HG03025 (cell line): Measurements from ENCODE around the gene PTPRJ.

Experiments used
- ATAC-seq: cut with Tn5 transposase; IDR thresholded peaks from one replicate; pipeline ENCODE4 v1.9.1; 2021; ENCODE audit warnings: mild to moderate bottlenecking, moderate library complexity; ENCODE audit not compliant: unreplicated experiment, low FRiP score

PTPRJ gene

DNA sequence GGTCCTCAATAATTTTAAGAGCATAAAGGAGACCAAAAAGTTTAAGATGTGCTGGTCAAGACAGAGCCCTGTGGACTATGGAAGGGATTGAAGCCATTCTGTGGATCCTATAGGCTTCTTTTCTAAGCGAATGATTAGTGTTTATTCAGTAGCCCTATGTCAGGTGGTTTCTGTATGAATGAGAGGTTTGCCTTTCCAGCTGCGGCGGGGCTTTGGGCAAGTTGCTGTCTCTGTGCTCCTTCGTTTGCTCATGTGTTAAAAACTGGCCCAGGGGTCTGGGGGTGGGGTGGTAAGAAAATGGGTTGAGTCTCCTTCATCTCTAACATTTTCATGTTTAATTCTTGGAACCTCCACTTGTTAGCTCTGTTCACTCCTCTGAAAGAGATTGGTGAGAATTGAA, 105.3 kb downstream of the PTPRJ start:
- ATAC-seq = no peak

DNA sequence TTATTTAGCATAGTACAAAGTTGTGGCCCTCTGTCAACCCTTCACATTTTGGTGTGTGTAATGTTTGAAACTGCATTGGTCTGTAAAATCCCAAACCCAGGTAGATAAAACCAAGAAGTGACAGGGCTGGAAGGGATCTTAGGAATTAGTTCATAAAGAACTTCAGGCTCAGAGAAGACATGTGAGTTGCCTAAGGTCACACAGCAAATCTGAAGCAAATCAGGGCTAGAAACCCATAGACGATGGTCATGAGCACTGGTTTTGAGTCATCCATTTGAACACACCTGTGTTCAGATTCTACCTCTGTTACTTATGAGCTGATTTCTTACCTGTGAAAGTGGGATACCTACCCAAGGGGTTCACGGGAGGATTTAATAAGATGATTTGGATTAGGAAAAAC, 107.1 kb downstream of the PTPRJ start:
- ATAC-seq = no peak

DNA sequence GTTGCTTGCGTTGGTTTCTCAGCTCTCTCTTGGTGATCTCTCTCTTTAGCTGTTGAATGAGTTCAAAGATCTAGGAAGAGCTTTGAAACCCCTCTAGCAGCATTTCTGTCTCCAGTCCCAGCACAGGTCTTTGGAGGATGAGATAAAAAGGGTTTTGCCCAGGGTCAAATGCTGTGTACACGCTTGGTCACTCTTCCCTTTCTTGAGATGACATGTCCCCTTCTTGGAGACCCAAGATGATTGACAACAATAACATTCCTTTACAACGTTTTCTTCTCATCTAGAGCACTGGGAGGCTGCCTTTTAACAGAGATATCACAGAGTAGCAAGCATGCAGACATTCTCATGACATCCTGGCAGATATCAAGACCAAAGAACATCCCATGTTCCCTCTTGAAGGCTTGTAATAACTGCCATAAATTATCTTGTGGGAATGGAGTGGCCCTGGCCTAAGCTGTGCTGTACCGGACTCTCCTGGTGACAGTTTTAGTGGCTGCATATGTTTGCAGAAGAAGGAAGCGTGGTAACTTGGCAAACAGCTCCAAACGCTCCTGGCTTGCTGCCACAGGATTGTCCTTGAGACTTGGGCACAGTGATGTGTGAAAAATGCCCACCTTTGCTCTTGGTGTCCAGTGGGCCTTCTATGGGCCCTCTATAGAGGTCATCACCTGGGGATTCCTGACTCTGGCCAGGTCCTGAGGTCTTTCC, 107.8 kb downstream of the PTPRJ start:
- ATAC-seq = no peak

- ATAC-seq = no peak
These were observed 108.3 kb downstream of the PTPRJ start for GRCh38 chr11:48088682-48089050.

DNA sequence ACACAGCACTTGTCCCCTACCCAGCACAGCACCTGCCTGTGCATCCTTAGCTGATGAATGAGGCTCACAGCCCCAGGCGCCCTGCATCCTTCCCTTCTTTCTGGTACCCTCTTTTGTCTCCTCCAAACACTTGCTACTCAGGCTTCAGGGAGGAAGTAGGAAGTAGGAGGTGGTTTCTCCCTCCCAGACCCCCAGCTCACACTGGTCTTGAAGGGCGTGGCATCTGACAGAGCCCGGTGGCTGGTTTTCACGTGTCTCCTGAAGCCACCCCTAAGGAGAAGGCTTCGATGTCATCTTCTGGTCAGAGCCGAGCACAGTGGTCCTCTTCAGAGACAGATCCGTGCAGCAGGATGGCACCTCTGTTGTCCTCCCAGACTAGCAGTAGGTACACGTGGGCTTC, 109.8 kb downstream of the PTPRJ start:
- no peak for ATAC-seq

GRCh38 chr11:48091426-48092102, 111.2 kb downstream of the PTPRJ start:
- ATAC-seq = no peak

- no peak for ATAC-seq
These were observed 113.0 kb downstream of the PTPRJ start for GRCh38 chr11:48093323-48093722.

DNA sequence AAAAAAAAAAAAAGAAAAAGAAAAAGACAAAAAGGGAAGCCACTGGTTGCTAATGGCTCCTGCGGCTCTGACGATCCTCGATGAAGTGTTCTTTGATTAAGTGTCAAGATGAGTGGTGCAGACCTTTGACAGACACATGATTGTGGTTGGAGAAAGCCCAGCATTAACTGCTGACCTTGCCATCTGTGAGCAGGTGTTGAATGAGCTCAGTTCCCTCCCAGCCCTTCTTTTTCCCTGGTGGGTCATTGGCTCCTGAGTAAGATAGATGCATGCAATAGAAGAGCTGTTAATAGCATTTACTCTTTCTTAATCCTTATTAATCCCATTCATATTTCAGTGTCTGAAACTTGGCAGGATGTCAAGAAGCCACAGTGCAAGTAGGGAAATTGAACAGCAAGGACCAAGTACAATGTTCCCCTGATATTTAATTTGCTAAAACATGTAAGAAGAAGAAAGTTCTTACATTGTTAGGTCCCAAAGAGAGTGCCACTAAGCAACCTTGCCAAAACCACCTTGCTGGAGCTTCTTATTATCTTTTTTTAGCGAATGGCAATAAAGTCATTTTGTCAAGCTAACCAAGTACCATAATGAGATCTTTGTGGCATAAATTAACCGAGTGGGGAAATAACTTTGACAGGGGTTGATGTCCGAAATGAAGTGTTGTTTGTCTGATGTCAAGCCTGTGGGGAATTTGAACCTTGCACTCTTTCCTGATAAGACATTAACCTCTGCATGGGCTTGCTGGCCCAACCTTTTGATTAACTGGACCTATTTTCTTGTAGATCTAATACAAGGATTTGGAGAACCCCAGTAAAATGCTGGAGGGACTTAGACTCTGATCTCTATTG, 113.7 kb downstream of the PTPRJ start:
- ATAC-seq = no peak

GRCh38 chr11:48094643-48095339, 114.4 kb downstream of the PTPRJ start:
- ATAC-seq = no peak

DNA sequence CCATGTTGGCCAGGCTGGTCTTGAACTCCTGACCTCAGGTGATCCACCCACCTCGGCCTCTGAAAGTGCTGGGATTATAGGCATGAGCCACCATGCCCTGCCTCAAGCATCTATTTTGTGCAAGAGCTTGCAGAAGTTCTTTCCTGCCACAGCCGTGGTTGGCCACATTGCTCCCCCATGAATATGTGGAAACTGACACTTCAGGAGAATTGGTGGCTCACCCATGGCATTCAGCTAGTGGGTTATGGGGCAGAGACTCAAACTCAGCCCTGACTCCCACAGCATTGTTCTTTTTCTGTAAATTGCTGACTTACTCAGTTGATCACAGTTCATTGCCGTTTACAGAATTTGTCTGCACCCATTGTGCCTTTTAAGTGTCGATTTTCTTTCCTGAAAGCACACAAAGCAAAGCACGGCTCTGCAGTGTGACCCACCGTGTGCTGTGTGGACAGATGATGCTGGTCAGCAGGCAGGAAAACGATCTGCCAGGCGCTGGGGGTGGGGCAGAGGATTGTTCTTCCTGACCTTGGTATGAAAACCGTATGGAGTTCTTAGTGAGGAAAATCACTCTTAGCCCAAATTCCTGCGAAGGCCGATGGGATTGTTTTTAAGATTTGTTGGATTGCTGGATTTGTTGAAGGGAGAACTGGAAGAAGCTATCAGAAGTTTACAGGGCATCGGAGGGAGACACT, 115.6 kb downstream of the PTPRJ start:
- ATAC-seq = no peak

DNA sequence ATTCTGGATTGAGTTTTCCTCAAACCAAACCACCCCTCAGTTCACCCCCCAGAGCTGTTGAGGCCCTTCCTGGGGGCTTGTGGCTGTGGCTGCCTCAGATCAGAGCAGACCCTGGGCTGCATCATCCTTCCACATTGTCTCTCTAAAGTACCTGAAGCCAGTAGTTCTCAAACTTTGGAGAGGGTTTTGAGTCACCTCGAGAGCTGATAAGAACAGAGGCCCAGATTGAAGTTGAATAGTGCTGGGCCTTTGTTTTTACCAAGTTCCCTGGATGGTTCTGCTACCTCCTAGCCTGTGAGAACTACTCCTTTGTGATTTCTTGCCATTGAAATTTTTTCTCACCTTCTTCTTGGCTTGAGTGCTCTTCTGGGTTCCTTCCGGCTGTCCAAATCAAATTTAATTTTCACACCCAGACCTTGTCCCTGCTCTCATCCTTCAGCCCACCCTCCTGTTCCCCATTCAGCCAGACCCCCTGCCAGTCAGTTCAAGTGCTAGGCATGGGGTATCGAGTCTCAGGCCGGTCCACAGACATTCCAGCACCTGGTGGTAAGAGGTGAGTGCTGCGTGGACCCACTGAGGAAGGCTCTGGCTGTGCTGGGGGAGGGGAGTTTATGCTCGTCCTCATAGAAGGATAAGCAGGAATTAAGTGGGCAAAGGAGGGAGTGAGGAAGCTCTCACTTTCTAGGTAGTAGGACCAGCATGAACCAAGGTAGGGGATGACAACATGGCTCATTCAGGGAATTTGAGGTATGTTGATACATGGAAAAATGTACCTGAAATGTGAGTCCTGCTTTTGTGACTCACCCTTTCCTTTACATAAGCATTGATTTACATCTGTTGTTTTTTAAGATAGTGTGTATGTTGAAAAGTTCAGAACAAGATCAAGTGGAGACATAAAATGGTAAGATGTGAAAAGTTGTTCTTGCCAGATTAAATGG, 116.5 kb downstream of the PTPRJ start:
- no peak for ATAC-seq

DNA sequence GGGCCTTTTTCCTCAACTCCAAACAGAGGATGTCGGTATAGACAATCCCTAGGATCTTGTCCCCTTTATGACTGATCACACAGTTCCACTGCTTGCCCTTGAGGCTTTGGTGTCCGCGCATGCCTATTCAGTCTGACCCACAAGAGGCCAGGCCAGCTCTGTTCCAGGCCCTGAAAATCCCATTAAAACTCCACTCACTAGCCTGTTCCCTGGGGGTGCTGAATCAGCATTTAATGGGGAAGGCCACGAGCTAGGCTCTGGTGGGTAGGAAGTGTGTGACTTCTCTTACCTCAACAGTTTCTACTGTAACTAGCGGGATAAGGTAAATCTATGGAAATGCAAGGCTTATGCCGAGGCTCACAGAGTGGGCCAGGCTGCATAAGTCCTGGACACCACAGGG, 117.7 kb downstream of the PTPRJ start:
- ATAC-seq = no peak

GRCh38 chr11:48099916-48100446, 119.6 kb downstream of the PTPRJ start:
- no peak for ATAC-seq

- ATAC-seq = no peak
These were observed 120.8 kb downstream of the PTPRJ start for GRCh38 chr11:48101044-48101733.

DNA sequence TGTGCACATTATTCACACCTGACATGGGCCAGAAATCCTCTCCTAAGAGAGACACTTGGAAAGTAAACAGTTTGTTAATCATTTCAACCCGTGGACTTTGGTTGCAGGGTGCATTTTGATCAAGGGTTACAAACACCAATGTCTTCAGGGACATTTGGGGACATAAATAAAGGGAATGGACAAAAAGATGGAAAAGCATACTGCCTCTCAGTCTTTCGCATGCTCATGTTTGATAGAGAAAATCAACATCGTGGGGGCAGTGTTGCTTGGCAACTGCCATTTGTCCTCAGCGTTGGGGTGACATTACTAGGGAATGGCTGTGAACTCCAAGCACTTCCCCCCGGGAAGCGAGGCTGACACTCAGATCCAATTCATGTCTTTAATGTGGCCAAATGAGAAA, 121.6 kb downstream of the PTPRJ start:
- ATAC-seq = no peak

DNA sequence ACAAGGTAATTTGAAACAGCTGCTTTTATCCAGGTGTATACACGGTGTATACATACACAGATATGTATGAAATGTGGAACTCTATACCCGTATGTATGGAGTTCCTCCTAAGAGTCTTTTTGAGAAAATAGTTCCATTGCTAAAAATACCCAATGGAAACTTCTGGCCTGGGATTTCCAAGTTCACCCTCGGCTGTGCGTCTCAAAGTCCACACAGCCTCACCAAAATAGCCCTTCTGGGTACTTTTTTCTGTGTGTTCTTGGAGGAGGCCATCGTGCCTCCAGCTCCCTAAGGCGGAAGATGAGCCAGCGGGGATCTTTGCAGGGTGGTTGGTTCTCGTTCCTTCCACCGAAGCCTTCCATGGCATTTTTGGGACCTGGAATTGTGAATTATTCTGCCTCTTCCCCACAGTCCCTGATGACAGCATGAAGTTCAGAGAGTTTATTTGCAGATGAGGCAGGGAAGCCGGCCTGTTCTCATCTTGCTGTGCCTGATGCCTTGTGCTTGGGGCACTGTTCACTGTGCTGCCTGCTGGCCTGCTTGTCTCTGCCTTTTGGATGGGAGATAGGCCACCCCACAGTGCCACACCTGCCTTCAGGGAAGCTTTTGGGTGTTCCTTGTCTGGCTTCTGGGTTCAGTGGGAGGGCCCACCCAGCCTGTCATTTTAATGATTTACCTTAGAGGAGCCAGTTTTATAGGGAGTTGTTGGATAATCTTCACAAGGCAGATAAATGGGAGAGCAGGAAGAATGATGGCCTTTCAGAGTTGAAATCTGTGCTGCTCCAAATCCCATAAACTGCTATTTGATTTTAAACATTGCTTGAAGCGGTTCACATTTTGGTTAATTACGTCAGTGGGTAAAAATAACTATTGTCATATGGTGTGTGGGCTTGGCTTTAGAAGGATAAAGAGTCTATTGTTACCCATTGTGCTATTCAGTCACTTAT, 123.5 kb downstream of the PTPRJ start:
- no peak for ATAC-seq

DNA sequence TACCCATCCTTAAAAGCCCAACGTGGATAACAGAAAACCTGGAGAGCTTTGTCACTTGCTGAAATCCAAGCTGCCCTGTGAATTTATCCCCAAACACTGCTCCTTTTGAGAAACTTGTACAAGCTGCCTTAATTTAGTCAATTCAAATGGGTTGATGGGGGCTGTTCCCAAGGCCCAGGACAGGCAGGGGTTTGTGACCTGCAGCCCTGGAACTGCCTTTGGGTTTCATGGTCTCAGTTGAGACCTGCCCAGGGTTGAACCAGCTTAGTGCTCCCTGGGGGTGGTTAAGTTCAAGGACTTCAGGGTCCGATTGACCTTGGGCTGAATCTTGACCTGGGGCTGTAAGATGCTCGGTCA, 124.2 kb downstream of the PTPRJ start:
- ATAC-seq = no peak
